PC-9 (cell line): ENCODE results near the gene TNFRSF8.

ENCODE experiments used
- EZH2 ChIP-seq: fragments of 200-600 bp; sonication (generic); IDR thresholded peaks from 2 replicates; pipeline ENCODE4 v1.8.0; 2017; ENCODE audit warnings: antibody characterized with exemption, low read depth
- TF ChIP-seq, protein P1 (sequence below): fragments of 200-600 bp; sonication (generic); conservative IDR thresholded peaks from 2 replicates; pipeline ENCODE4 v1.6.1; 2017; ENCODE audit warnings: mixed run types, antibody characterized with exemption, mild to moderate bottlenecking, moderate library complexity

DNA sequence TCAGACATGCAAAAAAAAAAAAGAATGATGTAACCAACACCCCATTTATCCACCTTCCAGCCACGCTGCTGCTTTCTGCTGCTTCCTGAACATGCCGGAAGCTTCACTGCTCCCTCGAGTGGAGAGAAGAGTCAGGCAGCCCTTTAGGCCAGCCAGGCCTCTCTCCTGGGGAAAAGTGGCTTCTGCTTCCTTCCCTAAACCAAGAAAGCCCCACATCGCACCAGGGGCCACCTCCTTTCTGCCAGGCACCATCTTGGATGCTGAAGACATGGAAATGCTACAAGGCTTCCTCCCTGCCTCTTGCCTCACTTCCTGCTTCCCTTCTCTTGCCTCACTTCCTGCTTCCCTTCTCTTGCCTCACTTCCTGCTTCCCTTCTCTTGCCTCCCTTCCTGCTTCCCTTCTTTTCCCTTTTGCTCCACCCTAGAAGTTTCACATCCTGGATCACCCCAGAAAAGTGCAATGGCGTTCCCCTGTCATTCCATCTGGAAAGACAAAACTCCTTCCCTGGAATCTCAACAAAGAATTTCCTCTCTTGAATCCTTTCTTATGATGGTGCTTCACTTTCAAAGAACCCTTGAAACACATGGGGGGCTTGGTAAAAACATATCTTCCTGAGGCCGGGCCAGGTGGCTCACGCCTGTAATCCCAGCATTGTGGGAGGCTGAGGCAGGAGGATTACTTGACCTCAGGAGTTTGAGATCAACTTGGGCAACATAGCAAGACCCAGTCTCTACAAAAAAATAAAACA is 18.7 kb downstream of the TNFRSF8 start:
- TF ChIP-seq, protein P1, sequence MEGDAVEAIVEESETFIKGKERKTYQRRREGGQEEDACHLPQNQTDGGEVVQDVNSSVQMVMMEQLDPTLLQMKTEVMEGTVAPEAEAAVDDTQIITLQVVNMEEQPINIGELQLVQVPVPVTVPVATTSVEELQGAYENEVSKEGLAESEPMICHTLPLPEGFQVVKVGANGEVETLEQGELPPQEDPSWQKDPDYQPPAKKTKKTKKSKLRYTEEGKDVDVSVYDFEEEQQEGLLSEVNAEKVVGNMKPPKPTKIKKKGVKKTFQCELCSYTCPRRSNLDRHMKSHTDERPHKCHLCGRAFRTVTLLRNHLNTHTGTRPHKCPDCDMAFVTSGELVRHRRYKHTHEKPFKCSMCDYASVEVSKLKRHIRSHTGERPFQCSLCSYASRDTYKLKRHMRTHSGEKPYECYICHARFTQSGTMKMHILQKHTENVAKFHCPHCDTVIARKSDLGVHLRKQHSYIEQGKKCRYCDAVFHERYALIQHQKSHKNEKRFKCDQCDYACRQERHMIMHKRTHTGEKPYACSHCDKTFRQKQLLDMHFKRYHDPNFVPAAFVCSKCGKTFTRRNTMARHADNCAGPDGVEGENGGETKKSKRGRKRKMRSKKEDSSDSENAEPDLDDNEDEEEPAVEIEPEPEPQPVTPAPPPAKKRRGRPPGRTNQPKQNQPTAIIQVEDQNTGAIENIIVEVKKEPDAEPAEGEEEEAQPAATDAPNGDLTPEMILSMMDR, result no peak
- no peak for TF ChIP-seq EZH2
